Neural crest cell (in vitro differentiated cells): ENCODE measurements around the gene OASL. TPM values are rescaled to one million over a fixed set of nuclear protein-coding genes. Genes with fewer than 3 reads are reported as not detected.

Experiments
- DNase-seq: peaks from one replicate; pipeline ENCODE4 v3.0.0; 2021; ENCODE audit warnings: low read depth, mixed read lengths, low spot score
- H3K27ac Mint-ChIP-seq: one replicate; pipeline ENCODE4 v1.8.0; 2021; ENCODE audit warnings: mild to moderate bottlenecking, mixed read lengths; ENCODE audit not compliant: unreplicated experiment
- H3K27me3 Mint-ChIP-seq: 2 replicates; pipeline ENCODE4 v1.8.0; 2021; ENCODE audit warnings: low read depth, mild to moderate bottlenecking, mixed read lengths
- H3K36me3 Mint-ChIP-seq: 2 replicates; pipeline ENCODE4 v1.8.0; 2021; ENCODE audit warnings: low read depth, mild to moderate bottlenecking, mixed read lengths
- H3K4me1 Mint-ChIP-seq: 2 replicates; pipeline ENCODE4 v1.8.0; 2021; ENCODE audit warnings: mixed read lengths
- H3K4me3 Mint-ChIP-seq: one replicate; pipeline ENCODE4 v1.8.0; 2021; ENCODE audit warnings: mild to moderate bottlenecking, mixed read lengths
- H3K9me3 Mint-ChIP-seq: 2 replicates; pipeline ENCODE4 v1.8.0; 2021; ENCODE audit warnings: mixed read lengths
- total RNA-seq: library from RNA; stranded (reverse); gene quantifications from 2 replicates; pipeline ENCODE4 v1.2.1, GENCODE V29; 2021
- TF ChIP-seq, protein P1 (sequence below): fragments of 200-600 bp; sonication (generic); conservative IDR thresholded peaks from 2 replicates; pipeline ENCODE4 v1.5.0; 2021; ENCODE audit warnings: antibody characterized with exemption, mild to moderate bottlenecking

The OASL gene
- total RNA-seq, 1 donor from 2014 or later = not detected

DNA sequence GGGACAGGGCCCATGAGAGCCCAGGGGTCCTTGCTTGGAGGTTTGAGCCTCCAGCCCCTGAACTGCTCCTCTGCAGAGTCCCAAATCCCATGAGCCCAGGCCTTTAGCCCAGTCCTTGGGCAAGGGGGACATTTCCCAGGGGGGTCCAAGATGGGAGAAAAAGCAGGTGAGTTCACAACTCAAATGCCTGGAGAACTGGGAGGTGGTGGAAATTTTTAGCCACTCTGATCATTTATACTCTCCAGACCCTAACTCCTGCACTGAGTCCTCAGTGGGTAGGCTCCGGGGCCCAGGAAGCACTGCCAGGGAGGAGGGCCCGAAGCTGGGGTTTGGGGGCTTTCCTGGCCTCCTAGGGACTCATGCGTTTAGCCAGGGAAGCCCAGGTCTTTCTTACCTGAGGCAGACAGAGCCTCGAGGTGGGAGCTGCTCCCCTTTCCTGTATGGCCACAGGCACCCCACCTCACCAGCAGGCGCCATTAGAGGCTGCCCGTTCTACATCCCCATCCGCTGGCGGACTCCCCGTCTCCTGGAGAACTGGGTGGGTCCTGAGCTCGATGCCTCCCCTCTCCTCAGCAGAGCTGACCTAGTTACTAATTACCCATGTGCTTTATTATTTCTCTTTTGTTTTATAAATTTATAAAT lies 59.7 kb downstream of the OASL start:
- Mint-ChIP-seq H3K27ac (no peak overlapping the region), H3K36me3 (no peaks in the 10 kb centered on the region), H3K4me1 (peaks cover 13% of the 10 kb centered on the region), H3K27me3 (no peaks in the 10 kb centered on the region), H3K9me3 (no peaks in the 10 kb centered on the region), H3K4me3 (no peak overlapping the region)
- DNase-seq = no peak
- TF ChIP-seq, protein P1, sequence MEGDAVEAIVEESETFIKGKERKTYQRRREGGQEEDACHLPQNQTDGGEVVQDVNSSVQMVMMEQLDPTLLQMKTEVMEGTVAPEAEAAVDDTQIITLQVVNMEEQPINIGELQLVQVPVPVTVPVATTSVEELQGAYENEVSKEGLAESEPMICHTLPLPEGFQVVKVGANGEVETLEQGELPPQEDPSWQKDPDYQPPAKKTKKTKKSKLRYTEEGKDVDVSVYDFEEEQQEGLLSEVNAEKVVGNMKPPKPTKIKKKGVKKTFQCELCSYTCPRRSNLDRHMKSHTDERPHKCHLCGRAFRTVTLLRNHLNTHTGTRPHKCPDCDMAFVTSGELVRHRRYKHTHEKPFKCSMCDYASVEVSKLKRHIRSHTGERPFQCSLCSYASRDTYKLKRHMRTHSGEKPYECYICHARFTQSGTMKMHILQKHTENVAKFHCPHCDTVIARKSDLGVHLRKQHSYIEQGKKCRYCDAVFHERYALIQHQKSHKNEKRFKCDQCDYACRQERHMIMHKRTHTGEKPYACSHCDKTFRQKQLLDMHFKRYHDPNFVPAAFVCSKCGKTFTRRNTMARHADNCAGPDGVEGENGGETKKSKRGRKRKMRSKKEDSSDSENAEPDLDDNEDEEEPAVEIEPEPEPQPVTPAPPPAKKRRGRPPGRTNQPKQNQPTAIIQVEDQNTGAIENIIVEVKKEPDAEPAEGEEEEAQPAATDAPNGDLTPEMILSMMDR = no peak

DNA sequence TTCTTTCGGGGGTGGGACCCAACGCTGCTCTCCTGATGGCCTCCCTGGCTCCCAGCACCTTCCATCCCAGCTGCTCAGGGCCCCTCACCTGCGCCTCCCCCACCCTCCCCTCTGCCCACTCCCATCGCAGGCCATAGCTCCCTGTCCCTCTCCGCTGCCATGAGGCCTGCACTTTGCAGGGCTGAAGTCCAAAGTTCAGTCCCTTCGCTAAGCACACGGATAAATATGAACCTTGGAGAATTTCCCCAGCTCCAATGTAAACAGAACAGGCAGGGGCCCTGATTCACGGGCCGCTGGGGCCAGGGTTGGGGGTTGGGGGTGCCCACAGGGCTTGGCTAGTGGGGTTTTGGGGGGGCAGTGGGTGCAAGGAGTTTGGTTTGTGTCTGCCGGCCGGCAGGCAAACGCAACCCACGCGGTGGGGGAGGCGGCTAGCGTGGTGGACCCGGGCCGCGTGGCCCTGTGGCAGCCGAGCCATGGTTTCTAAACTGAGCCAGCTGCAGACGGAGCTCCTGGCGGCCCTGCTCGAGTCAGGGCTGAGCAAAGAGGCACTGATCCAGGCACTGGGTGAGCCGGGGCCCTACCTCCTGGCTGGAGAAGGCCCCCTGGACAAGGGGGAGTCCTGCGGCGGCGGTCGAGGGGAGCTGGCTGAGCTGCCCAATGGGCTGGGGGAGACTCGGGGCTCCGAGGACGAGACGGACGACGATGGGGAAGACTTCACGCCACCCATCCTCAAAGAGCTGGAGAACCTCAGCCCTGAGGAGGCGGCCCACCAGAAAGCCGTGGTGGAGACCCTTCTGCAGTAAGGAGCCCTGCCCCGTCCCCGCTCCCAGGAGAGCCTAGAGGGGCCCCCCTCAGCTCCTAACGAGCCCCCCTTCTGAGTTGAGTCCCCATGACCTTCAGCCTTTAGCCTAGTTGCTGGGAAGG lies 60.5 kb downstream of the OASL start, which contains the start of gene HNF1A:
Gene HNF1A (plus strand): TSS at position 248 of the 924 bp plus-strand sequence. CDS start 226 bp downstream, at position 474.
- H3K27ac Mint-ChIP-seq = no peak within 1 kb of the TSS
- H3K9me3 Mint-ChIP-seq = no peaks in the 10 kb centered on the region
- no peaks in the 10 kb centered on the region for H3K27me3 Mint-ChIP-seq
- TF ChIP-seq, protein P1 = no peak
- H3K36me3 Mint-ChIP-seq = no peaks in the 10 kb centered on the region
- H3K4me3 Mint-ChIP-seq = no peak within 1 kb of the TSS
- peaks cover 5% of the 10 kb centered on the region for H3K4me1 Mint-ChIP-seq
- DNase-seq = no peak

DNA sequence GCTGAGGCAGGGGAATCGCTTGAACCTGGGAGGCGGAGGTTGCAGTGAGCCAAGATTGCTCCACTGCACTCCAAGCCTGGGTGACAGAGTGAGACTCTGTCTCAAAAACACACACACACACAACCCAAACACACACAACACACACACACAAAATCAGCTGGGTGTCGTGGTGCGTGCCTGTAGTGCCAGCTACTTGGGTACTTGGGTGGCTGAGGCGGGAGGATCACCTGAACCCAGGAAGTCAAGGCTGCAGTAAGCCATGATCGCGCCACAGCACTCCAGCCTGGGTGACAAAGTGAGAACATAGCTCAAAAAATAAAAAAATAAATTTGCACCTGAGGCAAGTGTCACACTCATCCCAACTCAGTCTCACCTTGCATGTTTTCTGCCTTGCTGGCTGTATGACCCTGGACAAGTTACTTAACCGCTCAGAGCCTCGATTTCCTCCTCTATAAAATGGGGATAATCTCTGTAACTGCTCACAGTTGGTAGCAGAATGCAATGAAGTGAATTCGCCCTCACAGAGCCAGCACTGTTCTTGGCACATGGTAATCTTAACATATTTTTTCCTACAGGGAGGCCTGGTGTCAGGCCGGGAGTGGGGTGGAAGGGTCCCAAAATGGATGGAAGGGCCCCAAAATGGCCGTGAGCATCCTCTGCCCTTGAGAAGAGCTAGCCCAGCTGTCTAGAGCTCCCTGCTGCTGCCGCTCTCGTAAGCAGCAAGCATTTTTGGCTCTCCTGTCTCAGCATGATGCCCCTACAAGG lies 61.3 kb downstream of the OASL start:
- Mint-ChIP-seq H3K27me3 (no peaks in the 10 kb centered on the region), H3K36me3 (no peaks in the 10 kb centered on the region), H3K4me3 (no peak overlapping the region), H3K4me1 (peaks cover 11% of the 10 kb centered on the region), H3K27ac (no peak overlapping the region), H3K9me3 (no peaks in the 10 kb centered on the region)
- no peak for DNase-seq
- TF ChIP-seq, protein P1 = no peak

DNA sequence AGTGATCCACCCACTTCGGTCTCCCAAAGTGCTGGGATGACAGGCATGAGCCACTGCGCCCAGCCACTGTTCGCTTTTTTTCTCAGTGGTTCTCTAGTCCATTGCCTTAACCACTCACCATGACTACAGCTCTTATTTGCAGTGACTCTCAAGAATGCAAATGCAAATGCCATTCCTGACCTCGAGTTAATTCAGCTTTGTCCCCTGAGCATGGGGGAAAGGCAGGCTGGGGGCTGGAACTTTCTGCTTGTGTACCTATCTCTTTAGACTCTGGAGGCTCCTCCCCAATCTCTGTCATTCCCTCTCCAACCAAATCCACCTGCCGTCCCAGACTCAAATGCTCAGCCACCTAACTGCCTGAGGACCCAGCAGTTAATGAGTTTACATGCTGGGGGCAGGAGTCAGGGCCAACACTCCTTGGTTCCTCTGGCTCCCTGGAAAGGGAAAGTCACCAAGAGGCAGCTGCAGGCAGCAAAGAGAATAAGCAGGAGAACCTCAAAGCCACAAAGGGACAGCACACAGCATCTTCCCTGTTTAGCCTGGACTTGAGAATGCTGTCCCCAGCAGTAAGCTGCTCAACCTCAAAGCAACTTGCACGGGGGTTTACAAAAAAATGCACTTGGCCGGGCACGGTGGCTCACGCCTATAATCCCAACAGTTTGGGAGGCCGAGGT lies 66.0 kb downstream of the OASL start:
- no peaks in the 10 kb centered on the region for H3K27me3 Mint-ChIP-seq
- peak overlapping the region; percentile 96 for H3K27ac Mint-ChIP-seq
- peak; percentile 29 for DNase-seq
- no peaks in the 10 kb centered on the region for H3K9me3 Mint-ChIP-seq
- H3K36me3 Mint-ChIP-seq = no peaks in the 10 kb centered on the region
- H3K4me1 Mint-ChIP-seq = peaks cover 28% of the 10 kb centered on the region
- TF ChIP-seq, protein P1 = no peak
- peak overlapping the region; percentile 54 for H3K4me3 Mint-ChIP-seq
